Right lobe of liver (tissue), 6 donors: ENCODE data around the gene DAZAP1. TPM values are rescaled to one million over a fixed set of nuclear protein-coding genes. Genes with fewer than 3 reads are reported as not detected.

Experiments used
- ATAC-seq, 4 donors: fragments of 200-7000 bp; cut with Tn5 transposase; one replicate each; pipeline ENCODE4 v1.9.1; 2020; ENCODE audit warnings: mild to moderate bottlenecking in 4 of 4, moderate library complexity in 4 of 4
- DNase-seq, 3 donors: peaks; one replicate each; pipeline ENCODE4 v3.0.0-alpha.2; 2020
- H3K27ac ChIP-seq, 3 donors: fragments of 200-600 bp; one replicate each; pipeline ENCODE4 v1.8.0; 2022
- H3K27me3 ChIP-seq, 2 donors: fragments of 200-600 bp; one replicate each; pipeline ENCODE4 v1.8.0; 2022
- H3K36me3 ChIP-seq, 4 donors: fragments of 200-600 bp; sonication (generic) in 1 of 4; one replicate each; pipeline versions ENCODE4 v1.5.1 to v1.8.0; 2017 to 2022; ENCODE audit warnings: control low read depth in 1 of 4
- H3K4me1 ChIP-seq, 4 donors: fragments of 200-600 bp; sonication (generic) in 1 of 4; one replicate each; pipeline versions ENCODE4 v1.5.1 to v1.8.0; 2017 to 2022; ENCODE audit warnings: control low read depth in 1 of 4
- H3K4me3 ChIP-seq, 3 donors: fragments of 200-600 bp; one replicate each; pipeline ENCODE4 v1.8.0; 2022
- H3K9me3 ChIP-seq, 4 donors: fragments of 200-600 bp; sonication (generic) in 1 of 4; one replicate each; pipeline versions ENCODE4 v1.5.1 to v1.8.0; 2017 to 2022; ENCODE audit warnings: control low read depth in 1 of 4
- CTCF ChIP-seq, 4 donors: fragments of 200-600 bp in 3 of 4; fragments of 450-650 bp in 1 of 4; IDR thresholded peaks; one replicate each; pipeline versions ENCODE4 v1.5.1 to v1.8.0; 2016 to 2022; ENCODE audit warnings: antibody characterized with exemption in 4 of 4, mild to moderate bottlenecking in 2 of 4
- POLR2A ChIP-seq: fragments of 450-650 bp; IDR thresholded peaks from one replicate; pipeline ENCODE4 v1.6.1; 2017; ENCODE audit warnings: antibody characterized with exemption, mild to moderate bottlenecking
- WGBS: methylation state at CpG from one replicate; pipeline ENCODE4 v1.1.6; 2018; ENCODE audit warnings: low coverage, low lambda C conversion rate; ENCODE audit not compliant: insufficient coverage; ENCODE audit errors: missing lambda C conversion rate; 5-methylcytosine and 5-hydroxymethylcytosine counted together
- intact Hi-C, 2 donors: fragments of 100-400 bp; cut with DNase I; formaldehyde crosslinking; loops; one replicate each; pipeline versions ENCODE4 v1.11.2 to v1.14.1; 2022
- total RNA-seq, 6 experiments: library from RNA; depleted of rRNA in 2 of 6; stranded (reverse); fragments of >200 nt in 2 of 6; fragmentation: NEBNext Ultra II Directional in 3 of 6; extraction: Animal tissue kit (Norgen Biotek cat#: 25700) in 3 of 6; gene quantifications; one replicate each; pipeline versions ENCODE4 v1.1.0 to v1.2.4, GENCODE V29; 2016 to 2023
- donor health status: DM: no; HTN: yes; CAD: no.
- donor health status: DM: no; HTN: no; CAD: no.
- donor health status: DM: no; HTN: no; CAD: no.
- donor health status: DM: no; HTN: yes; CAD: no.
- donor health status: DM: no; HTN: yes; CAD: no.

The DAZAP1 gene
- total RNA-seq, 6 experiments from 2014 or later: 22.3 to 50.9 (median 42.2) TPM

- Histone ChIP-seq H3K4me3 (peak within 1 kb of the TSS; percentile 87 to 99 (median 96)), H3K9me3 (no peaks in the 10 kb centered on the region), H3K27me3 (no peaks in the 10 kb centered on the region), H3K27ac (peak within 1 kb of the TSS; percentile 21 to 67 (median 45)), H3K36me3 (no peaks in the 10 kb centered on the region), H3K4me1 (peaks cover 0 to 9% (median 4%) of the 10 kb centered on the region in 4 donors)
- intact Hi-C loops: no loop called here
- DNase-seq: peak; percentile 96 to 97 (median 96)
- 0% methylated on average over 17 of the region's 71 CpGs for WGBS
- peak; percentile 94 to 99 (median 97) for ATAC-seq
- peak; percentile 44 for TF ChIP-seq POLR2A
- no peak for TF ChIP-seq CTCF (IDR thresholded peaks at IDR 0.05)
Observed at GRCh38 chr19:1478934-1479707, 71.7 kb downstream of the DAZAP1 start, which contains the start of gene C19orf25. Gene C19orf25 (minus strand): TSS chr19:1479215. CDS start chr19:1478903, 312 bp downstream.

DNA sequence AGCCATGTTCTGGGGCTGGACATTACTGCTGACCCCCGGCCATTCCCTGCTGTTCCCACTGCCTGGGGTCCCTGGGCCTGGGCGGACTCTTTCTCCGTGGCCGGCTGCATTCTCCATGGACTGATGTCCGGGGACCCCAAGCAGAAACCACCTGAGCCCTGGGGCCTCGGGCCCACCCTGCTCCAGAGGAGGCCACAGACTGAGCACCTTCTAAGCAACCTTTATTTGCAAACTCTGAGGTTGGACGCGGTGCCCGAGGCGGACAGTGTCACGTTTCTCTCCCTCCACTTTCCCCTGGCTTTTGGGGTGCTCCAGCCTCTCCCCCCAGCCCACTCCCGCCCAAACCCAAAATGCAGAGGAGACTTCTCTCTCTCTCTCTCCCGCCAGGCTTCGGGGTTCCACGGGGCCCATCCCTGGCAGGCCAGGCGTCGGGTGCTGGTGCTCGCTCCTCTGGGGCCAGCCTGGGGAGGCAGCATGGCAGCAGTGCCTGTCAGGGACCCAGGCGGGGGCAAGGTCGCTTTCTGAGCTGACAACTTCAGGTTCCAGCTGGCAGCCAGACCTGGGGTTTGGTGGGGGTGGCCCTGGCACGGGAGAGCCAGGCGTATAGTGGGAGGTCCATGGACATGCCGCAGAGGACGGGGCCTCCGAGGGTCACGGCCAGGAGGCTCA, 74.0 kb downstream of the DAZAP1 start:
- TF ChIP-seq POLR2A: no peak
- TF ChIP-seq CTCF (IDR thresholded peaks at IDR 0.05): no peak
- H3K36me3 ChIP-seq: no peaks in the 10 kb centered on the region
- ATAC-seq (no peak), DNase-seq (peak in 1 of 3 donors; percentile 52)
- no peak overlapping the region for H3K27ac ChIP-seq
- no peak overlapping the region for H3K4me3 ChIP-seq
- 57% methylated on average over 4 of the region's 26 CpGs for WGBS
- intact Hi-C loops: no loop called here
- H3K27me3 ChIP-seq: no peaks in the 10 kb centered on the region
- peaks cover 0 to 9% (median 4%) of the 10 kb centered on the region in 4 donors for H3K4me1 ChIP-seq
- H3K9me3 ChIP-seq: no peaks in the 10 kb centered on the region

- no peak overlapping the region for H3K4me3 ChIP-seq
- intact Hi-C loops: no loop called here
- H3K36me3 ChIP-seq: no peaks in the 10 kb centered on the region
- no peak for ATAC-seq
- no CpG with 5 or more reads among the region's 36 CpGs for WGBS
- H3K4me1 ChIP-seq: peaks cover 0 to 9% (median 4%) of the 10 kb centered on the region in 4 donors
- no peaks in the 10 kb centered on the region for H3K9me3 ChIP-seq
- H3K27ac ChIP-seq: no peak overlapping the region
- no peaks in the 10 kb centered on the region for H3K27me3 ChIP-seq
- DNase-seq: peak in 2 of 3 donors; percentile 21 to 53
- TF ChIP-seq POLR2A (no peak), CTCF (IDR thresholded peaks at IDR 0.05) (no peak)
Observed at GRCh38 chr19:1481893-1482360, 74.5 kb downstream of the DAZAP1 start.

GRCh38 chr19:1482361-1483130, 75.2 kb downstream of the DAZAP1 start:
- intact Hi-C loops: no loop called here
- DNase-seq (peak in 1 of 3 donors; percentile 20), ATAC-seq (no peak)
- Histone ChIP-seq H3K27ac (no peak overlapping the region), H3K4me3 (no peak overlapping the region), H3K36me3 (no peaks in the 10 kb centered on the region), H3K27me3 (no peaks in the 10 kb centered on the region), H3K9me3 (no peaks in the 10 kb centered on the region), H3K4me1 (peaks cover 0 to 9% (median 3%) of the 10 kb centered on the region in 4 donors)
- TF ChIP-seq POLR2A: no peak
- TF ChIP-seq CTCF (IDR thresholded peaks at IDR 0.05): no peak
- WGBS: 0% methylated on average over 1 of the region's 37 CpGs
